NCI-H510A (cell line): Measurements from ENCODE around the gene ATP8B4.
"Not testable (repeated sequence)": the region's sequence is repeated elsewhere in the genome, so short reads cannot be mapped to it uniquely, and the experiment has no call there.

Experiments used
- DNase-seq: peaks from one replicate; lab custom pipeline; 2025; lab: John Stamatoyannopoulos, UW

ATP8B4 gene

GRCh38 chr15:50140983-50141382 lies 21.9 kb upstream of the ATP8B4 start:
- no peak for DNase-seq

GRCh38 chr15:50140098-50140497 lies 21.1 kb upstream of the ATP8B4 start:
- no peak for DNase-seq

GRCh38 chr15:50138391-50138790 lies 19.4 kb upstream of the ATP8B4 start:
- DNase-seq: no peak

DNA sequence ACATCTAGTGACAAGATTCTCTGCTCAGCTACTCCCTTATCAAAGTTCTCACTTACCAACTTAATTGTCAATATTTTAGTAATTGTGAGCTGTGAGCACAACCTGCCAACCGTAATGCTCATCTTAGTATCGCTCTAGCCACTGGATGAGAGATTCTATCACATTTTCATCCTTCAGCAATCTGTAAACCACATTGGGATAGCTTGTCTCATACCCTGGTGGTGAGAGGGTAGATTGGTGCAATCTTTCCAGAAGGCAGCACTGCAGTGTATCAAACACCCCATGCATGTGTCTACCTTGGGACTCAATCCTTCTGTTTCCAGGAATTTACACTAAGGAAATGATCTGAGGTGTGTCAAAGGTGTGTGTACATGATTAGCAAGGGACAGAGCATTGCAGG lies 18.9 kb upstream of the ATP8B4 start:
- no peak for DNase-seq

DNA sequence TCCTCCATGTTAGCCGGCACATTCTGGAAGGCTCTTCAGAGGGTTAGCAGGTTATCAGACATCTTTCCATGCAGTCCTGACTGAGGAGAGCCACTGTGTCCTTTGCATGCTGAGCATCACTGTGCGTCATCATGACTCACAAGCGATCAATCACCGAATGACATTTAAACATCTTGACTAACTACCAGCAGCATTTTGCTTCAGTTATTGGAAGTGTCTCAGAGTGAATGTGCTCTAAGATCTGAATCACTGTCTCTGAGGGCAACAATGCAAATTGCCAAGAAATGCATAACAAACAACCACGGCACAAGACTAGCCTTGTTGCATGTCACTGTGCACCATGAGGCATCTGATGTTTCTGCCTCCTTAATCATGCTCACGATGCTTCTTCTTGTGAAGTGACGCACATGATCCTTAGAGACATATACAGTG lies 18.3 kb upstream of the ATP8B4 start:
- no peak for DNase-seq

DNA sequence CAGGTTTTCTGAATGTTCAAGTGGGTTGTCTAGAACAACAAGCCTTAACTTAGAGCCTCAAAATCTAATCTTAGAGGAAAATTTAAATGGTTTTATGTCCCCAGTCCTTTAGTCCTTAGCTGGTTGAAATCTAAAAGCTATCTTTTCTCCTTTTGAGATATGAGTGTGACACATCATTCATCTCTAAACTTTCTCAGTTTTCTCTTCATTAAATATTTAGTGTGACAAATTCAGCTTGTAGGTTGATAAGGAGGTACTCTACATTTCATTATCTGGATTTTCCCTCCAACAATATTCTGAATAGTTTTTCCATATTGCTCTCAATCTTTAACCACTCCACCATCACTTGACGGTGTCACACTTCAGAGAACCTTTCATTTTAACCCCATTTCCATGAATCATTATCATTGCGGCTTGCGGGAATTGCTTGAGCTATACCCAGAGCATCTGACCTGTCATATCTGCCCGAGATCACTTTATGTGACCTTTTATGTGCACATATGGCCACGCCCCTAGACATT lies 16.1 kb upstream of the ATP8B4 start:
- DNase-seq: no peak

- DNase-seq: no peak
Observed at GRCh38 chr15:50134524-50135024, 15.5 kb upstream of the ATP8B4 start.

DNA sequence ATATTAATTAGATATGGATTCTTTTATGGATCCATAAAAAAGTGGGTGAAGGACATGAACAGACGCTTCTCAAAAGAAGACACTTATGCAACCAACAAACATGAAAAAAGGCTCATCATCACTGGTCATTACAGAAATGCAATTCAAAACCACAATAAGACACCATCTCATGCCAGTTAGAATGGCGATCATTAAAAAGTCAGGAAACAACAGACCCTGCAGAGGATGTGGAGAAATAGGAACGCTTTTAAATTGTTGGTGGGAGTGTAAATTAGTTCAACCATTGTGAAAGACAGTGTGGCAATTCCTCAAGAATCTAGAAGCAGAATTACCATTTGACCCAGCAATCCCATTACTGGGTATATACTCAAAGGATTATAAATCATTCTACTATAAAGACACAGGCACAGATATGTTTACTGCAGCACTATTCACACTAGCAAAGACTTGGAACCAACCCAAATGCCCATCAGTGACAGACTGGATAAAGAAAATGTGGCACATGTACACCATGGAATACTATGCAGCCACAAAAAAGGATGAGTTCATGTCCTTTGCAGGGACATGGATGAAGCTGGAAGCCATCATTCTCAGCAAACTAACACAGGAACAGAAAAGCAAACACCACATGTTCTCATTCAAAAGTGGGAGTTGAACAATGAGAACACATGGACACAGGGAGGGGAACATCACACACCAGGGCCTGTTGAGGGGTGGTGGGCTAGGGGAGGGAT lies 13.4 kb upstream of the ATP8B4 start:
- not testable (repeated sequence) for DNase-seq

- DNase-seq: no peak
Observed at GRCh38 chr15:50131617-50132016, 12.6 kb upstream of the ATP8B4 start.

- DNase-seq: no peak
Observed at GRCh38 chr15:50128266-50128665, 9.2 kb upstream of the ATP8B4 start.

DNA sequence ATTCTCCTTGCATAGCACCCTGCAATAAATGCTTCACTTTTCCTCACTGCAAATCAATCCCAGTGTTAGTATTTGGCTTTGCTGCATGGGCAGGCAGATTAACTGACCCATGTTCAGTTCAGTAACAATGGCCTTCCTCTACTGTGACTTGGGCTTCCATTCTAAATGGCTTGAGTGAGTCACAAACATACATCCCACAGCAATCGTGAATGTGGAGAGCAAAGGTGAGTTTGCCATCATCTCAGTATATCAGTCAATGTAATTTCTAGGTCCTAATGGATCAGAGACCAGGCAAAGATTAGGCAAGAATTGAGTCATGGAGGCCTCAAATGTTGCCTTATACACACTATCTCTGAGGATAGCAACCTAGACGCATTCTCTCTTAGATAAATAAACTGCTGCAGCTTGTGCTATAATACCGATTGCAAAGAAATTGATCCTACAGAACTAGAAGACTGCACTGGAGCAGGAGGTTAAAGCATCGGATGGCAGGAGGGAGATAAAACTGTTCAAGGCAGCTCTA lies 8.3 kb upstream of the ATP8B4 start:
- no peak for DNase-seq

DNA sequence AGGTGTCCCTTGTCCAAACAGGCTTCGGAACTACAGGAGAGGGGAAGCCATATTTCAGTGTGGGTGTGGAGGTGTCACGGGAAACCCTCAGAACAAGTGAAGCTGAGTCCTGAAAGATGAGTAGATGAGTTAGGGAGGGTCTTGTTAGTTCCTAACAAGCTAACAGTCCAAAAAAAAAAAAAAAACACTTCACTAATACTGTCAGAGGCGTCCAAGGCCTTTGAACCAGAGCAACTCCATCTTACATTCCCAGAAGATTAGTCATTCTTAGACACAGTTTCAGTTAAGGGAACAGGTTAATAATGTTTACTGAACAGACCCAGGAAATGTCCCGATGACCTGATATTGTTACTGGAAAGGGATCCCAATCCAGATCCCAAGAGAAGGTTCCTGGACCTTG lies 7.0 kb upstream of the ATP8B4 start:
- no peak for DNase-seq

DNA sequence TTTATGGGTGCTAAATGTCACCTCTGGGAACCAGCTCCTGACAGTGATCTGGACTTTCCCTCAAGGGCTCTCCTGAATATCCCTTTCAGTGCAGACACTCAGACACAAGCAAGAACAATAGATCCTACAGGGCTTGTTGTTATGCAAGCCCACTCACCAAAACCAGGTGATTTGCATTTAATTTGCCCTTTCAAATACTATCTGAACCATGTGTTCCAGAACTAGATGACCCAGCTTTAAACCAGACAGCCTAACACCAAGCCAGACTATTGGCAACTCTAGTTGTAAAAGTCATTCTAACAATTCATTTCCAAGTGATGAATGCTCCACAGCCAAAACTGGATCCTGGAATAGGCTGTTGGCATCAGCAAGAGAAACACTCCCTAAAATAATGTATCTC lies 5.6 kb upstream of the ATP8B4 start:
- DNase-seq: no peak

- no peak for DNase-seq
Observed at GRCh38 chr15:50123861-50124557, 5.0 kb upstream of the ATP8B4 start.

DNA sequence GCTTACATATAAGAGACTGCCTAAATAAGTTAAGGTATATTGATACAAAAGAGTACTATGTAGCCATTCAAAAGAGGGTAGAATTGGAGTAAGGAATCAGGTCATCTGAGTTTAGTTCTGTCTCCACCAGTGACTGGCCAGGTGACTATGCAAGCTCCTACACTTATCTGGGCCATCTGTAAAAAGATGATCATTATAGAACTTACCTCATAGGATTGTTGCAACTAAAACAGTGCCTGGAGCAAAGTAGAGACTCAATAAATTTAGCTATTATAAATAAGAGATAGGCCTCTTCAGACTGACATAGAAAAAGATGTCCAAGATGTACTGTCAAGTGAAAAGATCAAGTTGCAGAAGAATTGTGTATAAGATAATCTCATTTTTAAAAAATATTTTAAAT lies 1.7 kb upstream of the ATP8B4 start:
- DNase-seq: no peak

GRCh38 chr15:50117431-50118027 lies 1.5 kb downstream of the ATP8B4 start:
- DNase-seq: no peak

DNA sequence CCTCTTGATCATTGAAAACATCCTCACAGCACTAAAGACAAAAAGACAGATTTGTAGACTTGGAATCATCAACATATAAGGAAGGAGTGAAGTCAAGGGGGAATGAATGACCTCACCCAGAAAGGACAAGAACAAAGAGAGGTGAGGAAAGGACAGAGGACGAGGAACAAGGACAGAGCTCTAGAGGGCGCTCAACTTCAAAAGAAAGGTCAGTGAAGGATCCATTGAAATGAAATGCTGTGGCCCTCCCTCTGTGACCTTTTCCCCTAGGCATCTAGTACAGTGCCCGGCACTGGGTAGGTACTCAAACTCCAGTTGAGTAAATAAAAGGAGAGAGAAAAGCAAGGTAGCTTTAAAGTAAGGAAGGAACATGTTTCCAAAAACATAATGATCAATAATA lies 2.6 kb downstream of the ATP8B4 start:
- DNase-seq: no peak

GRCh38 chr15:50113992-50114780 lies 4.8 kb downstream of the ATP8B4 start:
- no peak for DNase-seq

GRCh38 chr15:50113187-50113505 lies 5.9 kb downstream of the ATP8B4 start:
- no peak for DNase-seq

DNA sequence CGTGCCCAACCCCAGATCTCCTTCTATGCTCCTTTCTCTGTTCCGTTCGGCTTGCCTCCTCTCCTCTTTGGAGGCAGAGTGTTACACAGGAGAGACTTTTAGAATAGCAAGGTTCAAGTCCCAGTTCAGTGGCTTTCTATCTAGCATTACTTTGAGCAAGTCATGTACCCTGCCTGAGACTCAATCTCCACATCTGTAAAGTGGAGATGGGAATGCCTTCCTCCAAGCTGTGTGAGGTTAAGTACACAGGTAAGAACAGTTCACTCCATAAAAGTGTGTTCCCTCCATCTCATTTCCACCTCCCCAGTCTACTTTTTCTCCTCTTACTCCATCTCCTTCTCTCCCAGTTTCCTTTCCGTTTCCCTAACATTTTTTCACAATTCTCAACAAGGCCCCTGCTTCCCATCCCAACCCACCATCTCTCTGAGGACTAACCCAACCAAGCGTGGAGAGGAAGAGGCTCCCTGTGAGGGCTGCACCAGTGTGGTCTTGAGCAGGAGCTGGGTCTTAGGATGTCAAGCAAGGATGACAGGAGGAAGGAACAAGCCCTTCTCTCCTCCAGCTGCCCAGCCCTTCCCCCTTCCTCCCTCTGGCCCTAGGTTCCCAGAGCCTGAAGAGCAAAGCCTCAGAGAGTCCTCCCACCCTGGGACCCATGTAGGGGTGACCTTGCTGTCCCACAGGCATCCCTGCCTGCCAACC lies 6.4 kb downstream of the ATP8B4 start:
- no peak for DNase-seq

- no peak for DNase-seq
Observed at GRCh38 chr15:50110285-50110684, 8.7 kb downstream of the ATP8B4 start.
